B cell (primary cell): ENCODE measurements around the gene ZC3H12C. TPM values are rescaled to one million over a fixed set of nuclear protein-coding genes. Genes with fewer than 3 reads are reported as not detected.

Source experiments
- ATAC-seq: fragments of 200-7000 bp; cut with Tn5 transposase; one replicate; pipeline ENCODE4 v1.10.0; 2021; ENCODE audit warnings: low read depth, mild to moderate bottlenecking, moderate number of reproducible peaks, moderate library complexity
- CTCF ChIA-PET: fragments of 350-600 bp; sonication (Branson Sonifier 250); formaldehyde crosslinking; loops from one replicate; lab custom pipeline; 2021; ENCODE audit warnings: antibody characterized with exemption, inconsistent platforms; lab: Charles Lee
- POLR2A ChIA-PET: fragments of 350-600 bp; sonication (Branson Sonifier 250); formaldehyde crosslinking; loops from one replicate; lab custom pipeline; 2021; ENCODE audit warnings: antibody characterized with exemption; lab: Charles Lee
- DNase-seq: peaks from one replicate; pipeline ENCODE4 v3.0.0; 2013
- H2AFZ ChIP-seq: 2 replicates; pipeline ENCODE4 v1.6.1; 2012; ENCODE audit warnings: mild to moderate bottlenecking, low read depth, low read length; ENCODE audit not compliant: insufficient read depth, poor library complexity, severe bottlenecking
- H3K27ac ChIP-seq, 2 donors: 1 replicate in 1 of 2; 2 replicates in 1 of 2; pipeline ENCODE4 v1.5.1; 2012 to 2013; ENCODE audit warnings: low read length in 2 of 2, mild to moderate bottlenecking in 2 of 2, moderate library complexity in 1 of 2
- H3K27me3 ChIP-seq, 4 experiments: fragments of 200-600 bp in 1 of 4; sonication (generic) in 1 of 4; replicated peaks in 1 of 4; 1 replicate in 2 of 4; 2 replicates in 2 of 4; pipeline versions ENCODE4 v1.6.1 to v1.7.0; 2013 to 2016; ENCODE audit warnings: low read length in 3 of 4, mild to moderate bottlenecking in 2 of 4, mixed read lengths in 1 of 4, moderate library complexity in 1 of 4; ENCODE audit not compliant: insufficient read depth in 4 of 4, control insufficient read depth in 3 of 4; ENCODE audit errors: control extremely low read depth in 1 of 4
- H3K36me3 ChIP-seq, 2 experiments: replicated peaks in 1 of 2; 1 replicate in 1 of 2; 2 replicates in 1 of 2; pipeline versions ENCODE4 v1.6.1 to v1.7.1; 2013; ENCODE audit warnings: low read length in 1 of 2; ENCODE audit not compliant: insufficient read depth in 2 of 2, control insufficient read depth in 1 of 2; ENCODE audit errors: control extremely low read depth in 1 of 2, extremely low read depth in 1 of 2
- H3K4me1 ChIP-seq, 2 donors: fragments of 200-600 bp in 1 of 2; sonication (generic) in 1 of 2; 1 replicate in 1 of 2; 2 replicates in 1 of 2; pipeline versions ENCODE4 v1.5.1 to v1.6.1; 2013 to 2017; ENCODE audit warnings: low read length in 2 of 2; ENCODE audit not compliant: control insufficient read depth in 2 of 2, insufficient read depth in 2 of 2
- H3K4me2 ChIP-seq: replicated peaks from 2 replicates; pipeline ENCODE3; 2012; ENCODE audit warnings: mild to moderate bottlenecking, low read depth, low read length; ENCODE audit not compliant: poor library complexity, severe bottlenecking
- H3K4me3 ChIP-seq, 5 experiments: fragments of 200-600 bp in 1 of 5; sonication (generic) in 1 of 5; 1 replicate in 3 of 5; 2 replicates in 2 of 5; pipeline versions ENCODE4 v1.5.1 to v1.7.0; 2011 to 2016; ENCODE audit warnings: low read length in 4 of 5, mild to moderate bottlenecking in 4 of 5, low read depth in 2 of 5, control low read depth in 1 of 5, moderate library complexity in 1 of 5; ENCODE audit not compliant: insufficient read depth in 1 of 5; ENCODE audit errors: control extremely low read depth in 1 of 5, extremely low read depth in 1 of 5
- H3K79me2 ChIP-seq: fragments of 200-600 bp; sonication (generic); one replicate; pipeline ENCODE4 v1.6.0; 2016; ENCODE audit warnings: low read length; ENCODE audit not compliant: control insufficient read depth, insufficient read depth
- H3K9ac ChIP-seq: fragments of 200-600 bp; sonication (generic); 2 replicates; pipeline ENCODE4 v1.6.1; 2017; ENCODE audit warnings: mild to moderate bottlenecking, low read length, moderate library complexity
- H3K9me3 ChIP-seq, 3 donors: one replicate each; pipeline versions ENCODE4 v1.6.1 to v1.7.1; 2013; ENCODE audit warnings: low read length in 2 of 3; ENCODE audit not compliant: control insufficient read depth in 2 of 3, insufficient read depth in 1 of 3; ENCODE audit errors: control extremely low read depth in 1 of 3
- H4K20me1 ChIP-seq: 2 replicates; pipeline ENCODE4 v1.6.0; 2012; ENCODE audit warnings: mild to moderate bottlenecking, low read length; ENCODE audit not compliant: insufficient read depth, control insufficient read depth, poor library complexity, severe bottlenecking
- H3K27ac Mint-ChIP-seq: one replicate; pipeline ENCODE4 v1.8.0; 2021; ENCODE audit warnings: mixed read lengths
- H3K27me3 Mint-ChIP-seq: one replicate; pipeline ENCODE4 v1.8.0; 2021; ENCODE audit warnings: mixed read lengths
- H3K4me1 Mint-ChIP-seq: one replicate; pipeline ENCODE4 v1.8.0; 2021; ENCODE audit warnings: mixed read lengths
- H3K4me3 Mint-ChIP-seq: one replicate; pipeline ENCODE4 v1.8.0; 2021; ENCODE audit warnings: mixed read lengths
- H3K9me3 Mint-ChIP-seq: one replicate; pipeline ENCODE4 v1.8.0; 2022; ENCODE audit warnings: mixed read lengths; ENCODE audit not compliant: insufficient read depth
- CTCF ChIP-seq: fragments of 200-600 bp; IDR thresholded peaks from one replicate; pipeline ENCODE4 v1.8.0; 2022; ENCODE audit warnings: antibody characterized with exemption, mild to moderate bottlenecking
- EZH2 ChIP-seq: IDR thresholded peaks from 2 replicates; pipeline ENCODE4 v1.6.1; 2012; ENCODE audit warnings: borderline replicate concordance, low read depth, mild to moderate bottlenecking, moderate library complexity, low read length; ENCODE audit not compliant: insufficient read depth, poor library complexity, severe bottlenecking
- WGBS: methylation state at CpG from one replicate; pipeline ENCODE4 v1.1.5; 2013; ENCODE audit warnings: missing lambda C conversion rate; ENCODE audit not compliant: insufficient coverage; 5-methylcytosine and 5-hydroxymethylcytosine counted together
- intact Hi-C: fragments of 100-400 bp; cut with micrococcal nuclease; formaldehyde crosslinking; loops from one replicate; pipeline ENCODE4 v1.10.0; 2022
- polyA plus RNA-seq: library from polyadenylated mRNA; depleted of rRNA; stranded (reverse); fragments of >200 nt; gene quantifications from 2 replicates; pipeline ENCODE4 v1.2.3, GENCODE V29; 2012
- total RNA-seq, 2 donors: library from RNA; stranded (reverse); fragments of 120-200 nt in 1 of 2; gene quantifications; 1 replicate in 1 of 2; 2 replicates in 1 of 2; pipeline versions ENCODE4 v1.2.3 to v1.2.4, GENCODE V29; 2013 to 2022

ZC3H12C gene
- total and polyA plus RNA-seq, 2 donors (not counting 1 experiment from before 2014, with no cell fraction given), result 0.01 to 0.10 TPM

- H3K4me2 ChIP-seq, result no peak overlapping the region
- H4K20me1 ChIP-seq, result no peaks in the 10 kb centered on the region
- Mint-ChIP-seq H3K4me3 (no peak overlapping the region), H3K9me3 (no peaks in the 10 kb centered on the region), H3K27ac (no peak overlapping the region), H3K27me3 (peaks cover 59% of the 10 kb centered on the region), H3K4me1 (no peaks in the 10 kb centered on the region)
- 95% methylated on average over 5 of the region's 9 CpGs for WGBS
- intact Hi-C loops, result no loop called here
- H3K9ac ChIP-seq, result no peak overlapping the region
- H2AFZ ChIP-seq, result no peak overlapping the region
- TF ChIP-seq EZH2, result no peak
- H3K27me3 ChIP-seq, result peaks cover 0 to 35% (median 27%) of the 10 kb centered on the region in 4 experiments
- H3K9me3 ChIP-seq, result peaks cover 0 to 1% (median 0%) of the 10 kb centered on the region in 3 donors
- H3K4me1 ChIP-seq, result no peaks in the 10 kb centered on the region
- ATAC-seq (no peak), DNase-seq (no peak)
- no peaks in the 10 kb centered on the region for H3K79me2 ChIP-seq
- H3K36me3 ChIP-seq, result no peaks in the 10 kb centered on the region
- no peak overlapping the region for H3K4me3 ChIP-seq
- H3K27ac ChIP-seq, result no peak overlapping the region
- ChIA-PET CTCF (no interaction called here), POLR2A (no interaction called here)
Observed at GRCh38 chr11:110044226-110044968, 48.8 kb upstream of the ZC3H12C start.

GRCh38 chr11:110046775-110047380, 46.3 kb upstream of the ZC3H12C start:
- Histone ChIP-seq H3K4me2 (no peak overlapping the region), H4K20me1 (no peaks in the 10 kb centered on the region), H3K9ac (no peak overlapping the region), H3K4me1 (no peaks in the 10 kb centered on the region), H2AFZ (no peak overlapping the region), H3K36me3 (no peaks in the 10 kb centered on the region), H3K9me3 (peaks cover 0 to 17% (median 0%) of the 10 kb centered on the region in 3 donors), H3K4me3 (no peak overlapping the region), H3K27me3 (peaks cover 0 to 22% (median 8%) of the 10 kb centered on the region in 4 experiments), H3K79me2 (no peaks in the 10 kb centered on the region), H3K27ac (no peak overlapping the region)
- Mint-ChIP-seq H3K4me1 (no peaks in the 10 kb centered on the region), H3K27me3 (peaks cover 37% of the 10 kb centered on the region), H3K4me3 (no peak overlapping the region), H3K27ac (no peak overlapping the region), H3K9me3 (no peaks in the 10 kb centered on the region)
- CTCF ChIA-PET, result no interaction called here
- TF ChIP-seq CTCF, result no peak
- TF ChIP-seq EZH2, result no peak
- intact Hi-C loops, result no loop called here
- POLR2A ChIA-PET, result no interaction called here
- no peak for DNase-seq
- ATAC-seq, result no peak
- 92% methylated on average over 2 of the region's 2 CpGs for WGBS
